ENCODE data around the gene FCER1A. TPM values are rescaled to one million over a fixed set of nuclear protein-coding genes. Genes with fewer than 3 reads are reported as not detected.
"Not testable (repeated sequence)": the region's sequence is repeated elsewhere in the genome, so short reads cannot be mapped to it uniquely, and the experiment has no call there.

The FCER1A gene
- total RNA-seq, 2 donors from 2014 or later, result 0.56 TPM; not detected in 1

- Histone ChIP-seq H3K9me3 (no peaks in the 10 kb centered on the region), H3K4me1 (no peaks in the 10 kb centered on the region), H3K4me3 (no peak overlapping the region), H3K27me3 (no peaks in the 10 kb centered on the region), H3K27ac (no peak overlapping the region), H3K36me3 (no peaks in the 10 kb centered on the region)
- no peak for DNase-seq (ENCODE audit: low spot score)
- no peak for TF ChIP-seq CTCF (IDR thresholded peaks at IDR 0.05)
These were observed 35.9 kb downstream of the FCER1A start for GRCh38 chr1:159338018-159338417.

- Histone ChIP-seq H3K27me3 (no peaks in the 10 kb centered on the region), H3K27ac (no peak overlapping the region), H3K4me1 (no peaks in the 10 kb centered on the region), H3K9me3 (no peaks in the 10 kb centered on the region), H3K36me3 (no peaks in the 10 kb centered on the region), H3K4me3 (no peak overlapping the region)
- no peak for DNase-seq (ENCODE audit: low spot score)
- TF ChIP-seq CTCF (IDR thresholded peaks at IDR 0.05), result no peak
These were observed 37.4 kb downstream of the FCER1A start for GRCh38 chr1:159339536-159339935.

- H3K27ac ChIP-seq, result no peak overlapping the region
- no peaks in the 10 kb centered on the region for H3K4me1 ChIP-seq
- H3K9me3 ChIP-seq, result no peaks in the 10 kb centered on the region
- DNase-seq (ENCODE audit: low spot score), result no peak
- no peak for TF ChIP-seq CTCF (IDR thresholded peaks at IDR 0.05)
- no peaks in the 10 kb centered on the region for H3K27me3 ChIP-seq
- H3K4me3 ChIP-seq, result no peak overlapping the region
- H3K36me3 ChIP-seq, result no peaks in the 10 kb centered on the region
These were observed 39.6 kb downstream of the FCER1A start for GRCh38 chr1:159341736-159342135.

- H3K9me3 ChIP-seq, result no peaks in the 10 kb centered on the region
- DNase-seq (ENCODE audit: low spot score), result no peak
- no peaks in the 10 kb centered on the region for H3K4me1 ChIP-seq
- no peak for TF ChIP-seq CTCF (IDR thresholded peaks at IDR 0.05)
- no peaks in the 10 kb centered on the region for H3K27me3 ChIP-seq
- H3K36me3 ChIP-seq, result no peaks in the 10 kb centered on the region
- H3K27ac ChIP-seq, result no peak overlapping the region
- no peak overlapping the region for H3K4me3 ChIP-seq
These were observed 40.8 kb downstream of the FCER1A start for GRCh38 chr1:159342761-159343425.

GRCh38 chr1:159349374-159349773 lies 47.2 kb downstream of the FCER1A start:
- H3K4me1 ChIP-seq; H3K27ac ChIP-seq; DNase-seq (ENCODE audit: low spot score); H3K27me3 ChIP-seq; H3K4me3 ChIP-seq; H3K36me3 ChIP-seq: not testable (repeated sequence)
- H3K9me3 ChIP-seq, result peaks cover 0 to 16% of the 10 kb centered on the region in 2 donors

GRCh38 chr1:159352436-159352835 lies 50.3 kb downstream of the FCER1A start:
- no peak for DNase-seq (ENCODE audit: low spot score)
- Histone ChIP-seq H3K4me1 (no peaks in the 10 kb centered on the region), H3K27me3 (no peaks in the 10 kb centered on the region), H3K4me3 (no peak overlapping the region), H3K9me3 (peaks cover 0 to 16% of the 10 kb centered on the region in 2 donors), H3K36me3 (no peaks in the 10 kb centered on the region), H3K27ac (no peak overlapping the region)
- TF ChIP-seq CTCF (IDR thresholded peaks at IDR 0.05), result no peak

Other genes with a start within 250 kb of the FCER1A start
- not detected for gene AIM2, start 225.6 kb upstream of the FCER1A start, total RNA-seq
- 10 to 100 TPM in 1 of 2 donors, 1 to 10 TPM in 1; 4.0 to 12.5 TPM for gene CADM3, start 130.7 kb upstream of the FCER1A start, total RNA-seq
- gene ACKR1, start 97.5 kb upstream of the FCER1A start, total RNA-seq, result 10 to 100 TPM; 13.3 to 13.8 TPM
- not detected for gene OR10J4, start 129.9 kb downstream of the FCER1A start, total RNA-seq
- not detected for gene OR10J1, start 137.4 kb downstream of the FCER1A start, total RNA-seq
- gene OR10J5, start 233.7 kb downstream of the FCER1A start, total RNA-seq, result not detected

Measured in right atrium auricular region (tissue), 2 donors.